K562 treated with DMSO at 1 percent for 48 hours (cell line): ENCODE data around the gene OR4P4. TPM values are rescaled to one million over a fixed set of nuclear protein-coding genes. Genes with fewer than 3 reads are reported as not detected.

Experiments used
- total RNA-seq: library from RNA; unstranded; fragments of 300-600 nt; gene quantifications from 2 replicates; pipeline ENCODE4 v1.2.3, GENCODE V29; 2022; ENCODE audit warnings: low replicate concordance; ENCODE audit errors: extremely low read depth

OR4P4 gene
- not detected in 2 replicates for total RNA-seq

GRCh38 chr11:55634813-55635212, at the start of gene OR4P4:
TSS of gene OR4P4 (plus strand) at chr11:55635113.

GRCh38 chr11:55607545-55607944, 27.4 kb upstream of the OR4P4 start, which contains the start of gene OR4C11:
TSS of gene OR4C11 (minus strand) at chr11:55607645. CDS start at chr11:55604373, 3,272 bp downstream.

GRCh38 chr11:55648027-55648426, 13.1 kb downstream of the OR4P4 start, which contains the start of gene OR4S2:
TSS of gene OR4S2 (plus strand) at chr11:55648327. CDS start at chr11:55650904, 2,577 bp downstream.

DNA sequence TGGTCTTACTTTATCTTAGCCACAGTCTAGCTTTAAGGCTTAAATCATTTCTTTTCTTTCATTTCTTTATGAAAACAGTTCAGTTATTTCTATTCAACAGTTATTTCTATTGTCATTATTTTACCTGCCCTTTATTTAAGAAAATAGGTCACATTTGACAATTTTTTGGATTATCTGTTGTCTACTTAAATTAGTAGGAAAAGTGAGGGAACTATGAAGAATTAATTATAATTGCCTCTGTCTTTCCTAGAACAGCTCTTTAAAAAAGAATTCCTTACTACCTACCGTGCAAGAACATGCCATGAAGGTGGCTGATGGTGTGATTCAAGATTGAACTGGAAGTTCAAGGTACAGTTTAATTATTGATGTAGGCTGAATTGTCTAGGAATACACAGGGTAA, 27.0 kb downstream of the OR4P4 start, which contains the start of gene OR4C6:
OR4C6 (plus strand) TSS at position 301 of the 400 bp plus-strand sequence. CDS start 2,966 bp downstream, outside the sequence.

Other genes with a start within 250 kb of the OR4P4 start
- not detected in 2 replicates for gene OR4C15, start 80.6 kb upstream of the OR4P4 start, total RNA-seq
- gene OR4C16, start 63.0 kb upstream of the OR4P4 start, total RNA-seq, result not detected in 2 replicates
- gene OR4C11, start 27.5 kb upstream of the OR4P4 start, total RNA-seq, result not detected in 2 replicates
- not detected in 2 replicates for gene OR4S2, start 13.2 kb downstream of the OR4P4 start, total RNA-seq
- not detected in 2 replicates for gene OR4C6, start 27.1 kb downstream of the OR4P4 start, total RNA-seq
- not detected in 2 replicates for gene OR5D13, start 138.3 kb downstream of the OR4P4 start, total RNA-seq
- gene OR5D14, start 160.4 kb downstream of the OR4P4 start, total RNA-seq, result not detected in 2 replicates
- not detected in 2 replicates for gene OR5L1, start 176.3 kb downstream of the OR4P4 start, total RNA-seq
- not detected in 2 replicates for gene OR5D18, start 184.5 kb downstream of the OR4P4 start, total RNA-seq
- gene OR5L2, start 192.1 kb downstream of the OR4P4 start, total RNA-seq, result not detected in 2 replicates
- gene OR5D16, start 203.6 kb downstream of the OR4P4 start, total RNA-seq, result not detected in 2 replicates
- gene TRIM51, start 248.2 kb downstream of the OR4P4 start, total RNA-seq, result not detected in 2 replicates